Aorta (tissue), 5 donors: Measurements from ENCODE around the gene NCKAP5L. TPM values are rescaled to one million over a fixed set of nuclear protein-coding genes. Genes with fewer than 3 reads are reported as not detected.

Experiments
- ATAC-seq: fragments of 200-7000 bp; cut with Tn5 transposase; one replicate; pipeline ENCODE4 v1.9.1; 2022; ENCODE audit warnings: moderate library complexity; ENCODE audit not compliant: low FRiP score
- DNase-seq, 2 donors: peaks; one replicate each; pipeline ENCODE4 v3.0.0-alpha.2; 2020
- H3K27ac ChIP-seq, 2 donors: one replicate each; pipeline ENCODE4 v1.5.1; 2013; ENCODE audit warnings: low read length in 2 of 2, mild to moderate bottlenecking in 2 of 2, moderate library complexity in 2 of 2, control low read depth in 1 of 2, inconsistent platforms in 1 of 2, low read depth in 1 of 2
- H3K27me3 ChIP-seq, 2 donors: one replicate each; pipeline ENCODE4 v1.6.1; 2013; ENCODE audit warnings: control low read depth in 1 of 2, low read length in 1 of 2, mild to moderate bottlenecking in 1 of 2, moderate library complexity in 1 of 2; ENCODE audit not compliant: insufficient read depth in 2 of 2, control insufficient read depth in 1 of 2
- H3K36me3 ChIP-seq, 2 donors: one replicate each; pipeline ENCODE4 v1.6.1; 2013; ENCODE audit warnings: control low read depth in 1 of 2, low read length in 1 of 2, mild to moderate bottlenecking in 1 of 2; ENCODE audit not compliant: insufficient read depth in 2 of 2, control insufficient read depth in 1 of 2
- H3K4me1 ChIP-seq, 2 donors: one replicate each; pipeline ENCODE4 v1.6.1; 2013; ENCODE audit warnings: low read length in 2 of 2, control low read depth in 1 of 2, mild to moderate bottlenecking in 1 of 2, moderate library complexity in 1 of 2; ENCODE audit not compliant: insufficient read depth in 2 of 2, control insufficient read depth in 1 of 2
- H3K4me3 ChIP-seq, 2 donors: one replicate each; pipeline ENCODE4 v1.5.1; 2013; ENCODE audit warnings: low read length in 2 of 2, control low read depth in 1 of 2, mild to moderate bottlenecking in 1 of 2
- H3K9me3 ChIP-seq: one replicate; pipeline ENCODE4 v1.6.1; 2013; ENCODE audit warnings: mild to moderate bottlenecking, low read length; ENCODE audit not compliant: control insufficient read depth
- WGBS, 2 donors: extraction: QIAGEN DNeasy Blood & Tissue Kit; methylation state at CpG; one replicate each; pipeline ENCODE4 v1.1.7; 2013; 5-methylcytosine and 5-hydroxymethylcytosine counted together
- intact Hi-C, 2 donors: fragments of 100-400 bp; cut with DNase I; formaldehyde crosslinking; loops; one replicate each; pipeline versions ENCODE4 v1.14.2 to v1.15.0; 2022
- polyA plus RNA-seq, 2 donors: library from polyadenylated mRNA; stranded (reverse); fragments of 200-250 nt; gene quantifications; one replicate each; pipeline ENCODE4 v1.2.3, GENCODE V29; 2013
- total RNA-seq, 2 donors: library from RNA; stranded (reverse); fragmentation: NEBNext Ultra II Directional; extraction: Animal tissue kit (Norgen Biotek cat#: 25700); gene quantifications; one replicate each; pipeline ENCODE4 v1.2.1, GENCODE V29; 2021
- donor health status: healthy with polysubstance abuse.
- donor health status: Bipolar disorder and iron deficiency.
- donor health status: DM: no; HTN: no; CAD: no.
- donor health status: DM: no; HTN: no; CAD: no.
- donor health status: DM: yes; HTN: yes; CAD: no.

The NCKAP5L gene
- total and polyA plus RNA-seq, 4 donors = 3.5 to 38.7 (median 18.5) TPM

- H3K4me1 ChIP-seq = no peaks in the 10 kb centered on the region
- intact Hi-C loops = no loop called here
- ATAC-seq (no peak), DNase-seq (peak in 1 of 2 donors; percentile 47)
- 84 to 87% methylated on average over 12 of the region's 12 CpGs for WGBS, 2 donors
- H3K9me3 ChIP-seq = no peaks in the 10 kb centered on the region
- peaks cover 0 to 7% of the 10 kb centered on the region in 2 donors for H3K36me3 ChIP-seq
- no peak overlapping the region for H3K27ac ChIP-seq
- H3K4me3 ChIP-seq = no peak overlapping the region
- H3K27me3 ChIP-seq = no peaks in the 10 kb centered on the region
Observed at GRCh38 chr12:49803693-49804450, 24.3 kb downstream of the NCKAP5L start.

- Histone ChIP-seq H3K27me3 (no peaks in the 10 kb centered on the region), H3K4me1 (no peaks in the 10 kb centered on the region), H3K9me3 (no peaks in the 10 kb centered on the region), H3K27ac (peak overlapping the region in 1 of 2 donors; percentile 10), H3K4me3 (no peak overlapping the region), H3K36me3 (peaks cover 0 to 7% of the 10 kb centered on the region in 2 donors)
- peak in 1 of 2 donors; percentile 63 for DNase-seq
- ATAC-seq = no peak
- WGBS, 2 donors = 83 to 84% methylated on average over 17 of the region's 17 CpGs
- intact Hi-C loops = no loop called here
Observed at GRCh38 chr12:49801141-49802063, 26.8 kb downstream of the NCKAP5L start.

GRCh38 chr12:49800421-49801140 is 27.6 kb downstream of the NCKAP5L start:
- intact Hi-C loops = no loop called here
- H3K27ac ChIP-seq = peak overlapping the region in 1 of 2 donors; percentile 10
- H3K27me3 ChIP-seq = no peaks in the 10 kb centered on the region
- ATAC-seq (no peak), DNase-seq (peak in 1 of 2 donors; percentile 55)
- 46 to 53% methylated on average over 11 of the region's 11 CpGs for WGBS, 2 donors
- H3K36me3 ChIP-seq = peaks cover 0 to 7% of the 10 kb centered on the region in 2 donors
- H3K9me3 ChIP-seq = no peaks in the 10 kb centered on the region
- no peak overlapping the region for H3K4me3 ChIP-seq
- H3K4me1 ChIP-seq = no peaks in the 10 kb centered on the region

- Histone ChIP-seq H3K9me3 (no peaks in the 10 kb centered on the region), H3K4me3 (no peak overlapping the region), H3K4me1 (no peaks in the 10 kb centered on the region), H3K36me3 (peaks cover 0 to 5% of the 10 kb centered on the region in 2 donors), H3K27me3 (no peaks in the 10 kb centered on the region), H3K27ac (no peak overlapping the region)
- 83 to 86% methylated on average over 2 of the region's 2 CpGs for WGBS, 2 donors
- DNase-seq = no peak
- intact Hi-C loops = no loop called here
- ATAC-seq = no peak
Observed at GRCh38 chr12:49798934-49799333, 29.3 kb downstream of the NCKAP5L start.

- intact Hi-C loops = no loop called here
- H3K4me1 ChIP-seq = no peaks in the 10 kb centered on the region
- WGBS, 2 donors = 61 to 68% methylated on average over 7 of the region's 7 CpGs
- H3K9me3 ChIP-seq = no peaks in the 10 kb centered on the region
- H3K4me3 ChIP-seq = no peak overlapping the region
- H3K36me3 ChIP-seq = peaks cover 0 to 5% of the 10 kb centered on the region in 2 donors
- H3K27me3 ChIP-seq = no peaks in the 10 kb centered on the region
- DNase-seq (peak in 1 of 2 donors; percentile 64), ATAC-seq (no peak)
- H3K27ac ChIP-seq = no peak overlapping the region
Observed at GRCh38 chr12:49798248-49798647, 30.0 kb downstream of the NCKAP5L start.

GRCh38 chr12:49797449-49797776 is 30.8 kb downstream of the NCKAP5L start:
- H3K4me3 ChIP-seq = no peak overlapping the region
- peaks cover 0 to 2% of the 10 kb centered on the region in 2 donors for H3K36me3 ChIP-seq
- H3K4me1 ChIP-seq = no peaks in the 10 kb centered on the region
- no peak overlapping the region for H3K27ac ChIP-seq
- H3K27me3 ChIP-seq = no peaks in the 10 kb centered on the region
- 65 to 68% methylated on average over 2 of the region's 2 CpGs for WGBS, 2 donors
- ATAC-seq = no peak
- H3K9me3 ChIP-seq = no peaks in the 10 kb centered on the region
- DNase-seq = no peak
- intact Hi-C loops = no loop called here

- Histone ChIP-seq H3K27ac (no peak overlapping the region), H3K4me3 (no peak overlapping the region), H3K27me3 (no peaks in the 10 kb centered on the region), H3K4me1 (no peaks in the 10 kb centered on the region), H3K36me3 (peaks cover 0 to 2% of the 10 kb centered on the region in 2 donors), H3K9me3 (no peaks in the 10 kb centered on the region)
- no peak for ATAC-seq
- intact Hi-C loops = no loop called here
- DNase-seq = peak in 1 of 2 donors; percentile 63
- 84 to 87% methylated on average over 12 to 17 of the region's 17 CpGs for WGBS, 2 donors
Observed at GRCh38 chr12:49796606-49797448, 31.4 kb downstream of the NCKAP5L start.

- 87 to 88% methylated on average over 12 of the region's 12 CpGs for WGBS, 2 donors
- peaks cover 0 to 2% of the 10 kb centered on the region in 2 donors for H3K36me3 ChIP-seq
- no peaks in the 10 kb centered on the region for H3K4me1 ChIP-seq
- H3K27ac ChIP-seq = no peak overlapping the region
- peak in 1 of 2 donors; percentile 70 for DNase-seq
- intact Hi-C loops = no loop called here
- H3K4me3 ChIP-seq = no peak overlapping the region
- H3K9me3 ChIP-seq = no peaks in the 10 kb centered on the region
- H3K27me3 ChIP-seq = no peaks in the 10 kb centered on the region
- ATAC-seq = no peak
Observed at GRCh38 chr12:49796155-49796554, 32.1 kb downstream of the NCKAP5L start.
